Measurements from ENCODE around the gene SH3PXD2B.
"Not testable (repeated sequence)": the region's sequence is repeated elsewhere in the genome, so short reads cannot be mapped to it uniquely, and the experiment has no call there.

Gene SH3PXD2B

GRCh38 chr5:172368699-172369098 is 85.6 kb downstream of the SH3PXD2B start:
- DNase-seq (ENCODE audit: low read depth in 3 of 3), result not testable (repeated sequence)

GRCh38 chr5:172365948-172366608 is 88.2 kb downstream of the SH3PXD2B start:
- DNase-seq (ENCODE audit: low read depth in 3 of 3), result no peak

DNA sequence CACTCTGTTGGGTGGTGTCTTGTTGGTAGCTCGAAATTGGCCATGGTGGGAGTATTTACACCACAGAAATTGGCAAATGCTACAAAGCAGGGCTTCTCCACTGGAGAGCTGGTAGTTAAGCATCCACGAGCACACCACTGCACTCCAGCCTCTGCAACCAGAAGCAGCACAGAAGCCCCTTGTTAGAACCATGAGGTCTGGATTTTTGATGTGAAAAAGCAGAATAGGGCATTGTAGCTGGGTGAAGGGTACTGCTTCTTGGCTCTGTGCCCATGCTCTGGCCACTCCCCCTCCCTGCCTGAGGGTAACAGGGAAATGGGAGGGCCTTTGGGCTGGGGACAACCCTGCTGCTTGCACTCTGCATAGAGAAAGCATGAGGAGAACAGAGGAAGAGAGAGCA is 89.6 kb downstream of the SH3PXD2B start:
- DNase-seq (ENCODE audit: low read depth in 3 of 3), result no peak

DNA sequence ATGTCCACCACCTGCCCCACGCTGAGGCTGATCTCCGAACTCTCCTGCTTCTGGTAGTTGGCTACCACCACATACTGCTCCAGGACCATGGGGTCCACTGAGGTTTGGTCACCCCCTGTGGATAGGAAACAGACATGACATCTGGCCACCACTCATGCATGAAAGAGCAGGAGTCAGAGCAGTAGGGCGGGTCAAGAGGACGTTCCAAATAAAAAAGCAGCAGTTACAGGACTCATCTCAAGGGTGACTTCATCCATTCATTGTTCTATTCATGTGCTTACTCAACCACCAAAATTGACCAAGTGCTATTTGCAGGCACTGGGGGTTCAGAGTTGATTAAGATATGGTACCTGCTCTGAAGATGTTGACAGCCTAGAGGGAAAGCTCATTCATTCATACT is 91.6 kb downstream of the SH3PXD2B start:
- no peak for DNase-seq (ENCODE audit: low read depth in 3 of 3)

DNA sequence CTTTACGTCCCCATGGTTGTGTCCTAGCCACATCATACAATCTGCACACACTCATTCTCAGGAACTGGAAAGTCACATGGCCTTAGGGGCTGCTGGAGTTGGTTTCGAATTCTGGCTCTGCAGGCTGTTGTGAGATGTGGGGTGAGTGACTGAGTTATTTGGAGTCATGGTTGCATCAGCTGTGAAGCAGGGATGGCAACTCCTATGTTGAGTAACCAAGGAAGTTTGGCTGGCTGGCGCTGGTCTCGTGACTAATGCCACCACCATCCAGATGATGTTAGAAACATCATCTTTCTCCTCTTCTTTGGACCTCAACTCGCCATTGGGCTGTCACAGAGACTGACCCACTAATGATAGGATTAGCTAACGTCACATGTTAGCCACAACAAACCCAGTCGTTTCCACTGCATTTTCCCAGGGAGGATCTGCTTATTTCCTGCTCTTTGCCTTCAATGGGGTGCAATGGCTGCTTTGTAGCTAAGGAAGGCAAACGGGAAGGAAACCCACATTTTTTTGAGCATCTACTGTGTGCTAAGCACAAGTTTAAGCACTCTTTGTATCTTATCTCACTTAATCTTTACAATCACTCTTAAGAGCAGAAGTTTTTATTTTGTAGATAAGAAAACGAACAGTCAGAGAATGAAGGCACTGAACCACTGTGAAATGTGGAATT is 92.6 kb downstream of the SH3PXD2B start:
- peak; percentile 13 to 27 (median 19) for DNase-seq (ENCODE audit: low read depth in 3 of 3)

- DNase-seq (ENCODE audit: low read depth in 3 of 3), result no peak
These were observed 96.0 kb downstream of the SH3PXD2B start for GRCh38 chr5:172358345-172358744.

GRCh38 chr5:172356527-172356926 is 97.8 kb downstream of the SH3PXD2B start:
- DNase-seq (ENCODE audit: low read depth in 3 of 3), result no peak

- no peak for DNase-seq (ENCODE audit: low read depth in 3 of 3)
These were observed 98.3 kb downstream of the SH3PXD2B start for GRCh38 chr5:172356047-172356446.

DNA sequence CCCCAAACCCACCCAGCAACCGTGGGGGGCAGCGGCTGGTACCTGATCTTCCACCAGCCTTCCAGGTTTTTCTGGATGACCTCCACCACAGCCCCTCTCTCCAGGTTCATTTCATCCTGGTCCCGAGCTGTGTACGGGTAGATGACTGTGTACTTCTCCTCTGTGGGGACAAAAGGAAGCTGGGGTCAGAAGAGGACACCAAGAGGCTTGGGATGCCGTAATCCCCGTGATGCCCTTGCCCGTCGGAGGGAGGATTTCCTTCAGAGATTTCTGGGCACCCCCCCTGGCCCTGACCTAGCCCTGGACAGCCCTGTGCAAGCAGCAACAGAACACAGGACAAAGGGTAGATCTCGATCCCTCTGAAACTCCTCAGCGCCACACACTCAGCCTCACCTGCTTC is 100.5 kb downstream of the SH3PXD2B start:
- no peak for DNase-seq (ENCODE audit: low read depth in 3 of 3)

DNA sequence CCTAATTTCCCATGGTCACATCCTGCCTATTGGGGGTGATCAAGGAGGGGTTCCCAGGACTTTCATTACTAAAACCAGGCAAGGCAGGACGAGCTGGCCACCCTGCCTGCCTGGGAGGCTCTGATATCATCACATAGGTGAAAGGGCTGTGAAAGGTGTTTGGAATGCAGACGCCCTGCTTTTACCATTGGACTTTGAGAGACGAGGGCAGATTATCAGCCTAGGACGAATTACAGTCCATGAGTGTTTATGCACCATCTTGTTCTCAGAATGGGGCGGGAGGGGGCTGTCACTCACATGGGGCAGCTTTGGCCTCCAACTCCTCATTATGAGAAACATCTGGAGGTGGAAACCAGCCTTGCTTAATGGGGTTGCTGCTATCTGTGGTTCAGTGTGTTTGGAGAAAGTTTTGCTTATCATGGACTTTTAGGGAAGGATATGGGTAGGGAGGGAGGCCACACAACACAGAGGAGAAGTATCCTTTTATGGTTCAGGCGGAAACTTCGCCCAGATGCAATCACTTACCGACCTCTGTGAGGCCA is 101.0 kb downstream of the SH3PXD2B start:
- no peak for DNase-seq (ENCODE audit: low read depth in 3 of 3)

- not testable (repeated sequence) for DNase-seq (ENCODE audit: low read depth in 3 of 3)
These were observed 101.8 kb downstream of the SH3PXD2B start for GRCh38 chr5:172352526-172352925.

GRCh38 chr5:172351240-172351778 is 103.0 kb downstream of the SH3PXD2B start:
- DNase-seq (ENCODE audit: low read depth in 3 of 3), result no peak

DNA sequence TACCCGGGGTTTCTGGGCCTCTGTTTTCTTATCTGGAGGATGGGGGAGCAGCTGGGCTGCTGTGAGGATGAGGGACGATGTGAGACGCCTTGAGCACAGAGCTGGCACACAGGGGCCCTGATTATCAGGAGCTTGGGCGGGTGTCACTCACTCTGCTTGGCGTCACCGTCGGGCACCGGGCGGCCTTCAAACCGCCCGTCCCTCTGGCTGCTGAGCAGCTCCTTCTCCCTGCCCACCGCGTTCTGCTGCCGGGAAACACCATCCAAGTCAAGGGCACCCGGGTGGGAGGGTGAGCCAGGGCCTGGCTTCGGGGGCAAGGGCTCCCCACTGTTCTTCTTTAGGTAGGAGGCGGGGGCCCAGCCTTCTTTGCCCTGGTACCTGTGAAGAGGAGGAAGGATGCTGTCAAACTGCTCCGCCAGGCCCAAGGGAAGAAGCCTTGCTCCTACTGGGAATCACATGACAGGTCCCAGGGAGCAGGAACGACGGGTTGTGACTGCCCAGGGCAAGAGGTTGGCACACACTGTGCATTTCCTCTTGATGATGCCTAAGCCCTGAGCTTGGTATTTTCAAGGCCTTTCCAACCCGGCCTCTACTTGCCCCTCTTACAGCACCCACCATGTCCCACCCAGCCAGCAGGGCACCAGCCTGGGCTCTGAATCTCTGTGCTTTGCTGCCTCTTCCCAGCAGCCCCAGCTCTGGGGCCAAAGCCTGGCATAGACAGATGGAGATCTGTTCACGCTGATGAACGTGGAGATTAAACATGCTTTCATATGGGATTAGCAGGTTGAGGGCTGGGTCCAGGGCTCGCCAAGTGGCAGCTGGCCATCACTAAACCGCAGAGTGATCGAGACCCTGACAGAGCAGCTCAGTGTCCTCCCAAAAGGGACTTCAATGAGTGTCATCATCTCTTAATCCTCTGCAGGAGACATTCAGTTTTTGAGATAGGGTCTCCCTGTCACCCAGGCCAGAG is 103.8 kb downstream of the SH3PXD2B start:
- DNase-seq (ENCODE audit: low read depth in 3 of 3), result no peak

GRCh38 chr5:172348733-172349132 is 105.6 kb downstream of the SH3PXD2B start:
- DNase-seq (ENCODE audit: low read depth in 3 of 3), result not testable (repeated sequence)

GRCh38 chr5:172348084-172348483 is 106.2 kb downstream of the SH3PXD2B start:
- no peak for DNase-seq (ENCODE audit: low read depth in 3 of 3)

DNA sequence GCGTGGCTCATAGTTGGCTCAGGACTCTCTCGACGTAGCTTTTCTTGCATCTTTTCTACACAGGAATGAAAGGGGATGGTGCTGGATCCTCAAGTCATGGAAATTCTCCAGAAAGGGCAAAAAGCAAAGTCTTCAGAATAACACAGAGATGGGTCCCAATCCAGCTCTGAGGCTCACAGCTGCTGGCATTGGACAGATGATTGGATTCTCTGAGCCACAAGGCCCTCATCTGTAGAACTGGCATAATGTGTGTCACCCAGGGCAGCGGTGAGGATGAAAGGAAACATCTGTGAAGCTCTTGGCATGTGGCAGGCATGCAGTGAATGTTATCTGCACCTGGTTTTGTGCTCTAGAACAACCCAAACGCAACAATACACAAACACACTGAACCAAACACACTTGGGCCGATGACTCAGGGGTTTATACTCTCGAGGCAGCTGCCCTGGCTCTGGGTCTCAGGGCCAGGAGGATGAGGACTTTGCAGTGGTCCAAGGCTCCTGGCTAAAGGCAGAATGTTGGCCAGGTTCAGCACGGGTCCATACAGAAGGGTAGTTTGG is 106.8 kb downstream of the SH3PXD2B start:
- DNase-seq (ENCODE audit: low read depth in 3 of 3), result no peak

DNA sequence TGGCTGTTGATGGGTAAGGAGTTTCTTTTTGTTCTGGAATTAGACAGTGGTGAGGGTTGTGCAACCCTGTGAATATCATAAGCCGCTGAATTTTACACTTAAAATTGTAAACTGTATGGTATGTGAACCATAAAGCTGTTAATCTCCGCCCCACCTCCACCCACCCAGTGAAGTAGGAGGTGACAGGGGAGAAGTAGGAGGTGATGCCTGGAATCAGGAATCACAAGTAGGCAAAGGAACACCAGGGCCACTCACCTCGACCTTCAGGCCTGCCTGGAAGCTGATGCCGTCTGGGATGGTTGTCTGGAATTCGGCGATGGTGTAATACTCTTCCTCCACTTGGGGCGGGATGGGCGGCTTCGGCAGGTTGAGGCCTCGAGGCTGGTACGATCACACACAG is 108.4 kb downstream of the SH3PXD2B start:
- DNase-seq (ENCODE audit: low read depth in 3 of 3), result no peak

DNA sequence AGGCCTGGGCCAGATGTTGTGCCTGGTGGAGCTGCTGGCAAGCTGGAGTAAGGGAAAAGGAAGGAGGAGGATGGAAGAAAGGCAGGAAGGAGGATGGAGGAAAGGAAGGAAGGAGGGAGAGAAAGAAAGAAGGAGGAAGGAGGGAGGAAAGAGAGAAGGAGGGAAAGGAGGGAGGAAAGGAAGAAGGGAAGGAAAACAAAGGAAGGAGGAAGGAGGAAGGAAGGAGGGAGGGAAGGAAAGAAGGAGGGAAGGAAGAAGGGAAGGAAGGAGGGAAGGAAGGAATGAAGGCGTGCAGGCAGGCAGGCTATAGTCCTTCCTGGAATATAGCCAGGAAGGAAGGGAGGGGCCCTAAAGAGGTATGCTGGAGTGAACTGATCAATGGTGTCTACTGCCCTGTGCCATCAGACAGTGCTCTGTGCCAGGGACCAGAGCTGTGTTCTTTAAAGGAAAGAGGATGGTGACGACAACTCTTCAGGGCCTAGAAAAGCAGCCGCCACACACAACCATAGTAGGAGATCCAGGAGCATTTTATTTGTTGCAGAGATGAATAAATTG is 109.4 kb downstream of the SH3PXD2B start:
- DNase-seq (ENCODE audit: low read depth in 3 of 3), result no peak

DNA sequence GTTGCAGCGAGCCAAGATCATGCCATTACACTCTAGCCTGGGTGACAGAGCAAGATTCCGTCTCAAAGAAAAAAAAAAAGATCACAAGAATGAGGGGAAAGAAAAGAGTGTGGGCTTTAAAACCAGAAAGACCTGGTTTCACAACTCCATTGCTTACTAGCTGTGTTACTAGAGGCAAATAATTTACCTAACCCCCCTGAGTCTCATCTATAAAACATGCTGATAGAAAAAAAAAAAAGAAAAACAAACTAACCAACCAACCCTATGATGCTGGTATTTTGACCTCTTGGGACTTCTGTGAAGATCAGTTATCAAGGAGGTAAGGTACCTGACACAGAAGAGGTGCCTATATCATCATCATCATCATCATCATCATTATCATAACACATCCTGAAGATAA is 110.6 kb downstream of the SH3PXD2B start:
- no peak for DNase-seq (ENCODE audit: low read depth in 3 of 3)

- DNase-seq (ENCODE audit: low read depth in 3 of 3), result no peak
These were observed 111.4 kb downstream of the SH3PXD2B start for GRCh38 chr5:172342918-172343317.

All from stimulated activated CD4-positive, alpha-beta T cell treated with anti-CD3 and anti-CD28 coated beads, TNF-alpha, amount 100 ng/mL, for 48 hours (primary cell).